Fibroblast of gingiva (primary cell): ENCODE measurements around the gene FIG4.
"Not testable (repeated sequence)": the region's sequence is repeated elsewhere in the genome, so short reads cannot be mapped to it uniquely, and the experiment has no call there.

Source experiments
- DNase-seq: peaks from one replicate; pipeline ENCODE4 v3.0.0-alpha.2; 2011; ENCODE audit warnings: low read depth

Gene FIG4

DNA sequence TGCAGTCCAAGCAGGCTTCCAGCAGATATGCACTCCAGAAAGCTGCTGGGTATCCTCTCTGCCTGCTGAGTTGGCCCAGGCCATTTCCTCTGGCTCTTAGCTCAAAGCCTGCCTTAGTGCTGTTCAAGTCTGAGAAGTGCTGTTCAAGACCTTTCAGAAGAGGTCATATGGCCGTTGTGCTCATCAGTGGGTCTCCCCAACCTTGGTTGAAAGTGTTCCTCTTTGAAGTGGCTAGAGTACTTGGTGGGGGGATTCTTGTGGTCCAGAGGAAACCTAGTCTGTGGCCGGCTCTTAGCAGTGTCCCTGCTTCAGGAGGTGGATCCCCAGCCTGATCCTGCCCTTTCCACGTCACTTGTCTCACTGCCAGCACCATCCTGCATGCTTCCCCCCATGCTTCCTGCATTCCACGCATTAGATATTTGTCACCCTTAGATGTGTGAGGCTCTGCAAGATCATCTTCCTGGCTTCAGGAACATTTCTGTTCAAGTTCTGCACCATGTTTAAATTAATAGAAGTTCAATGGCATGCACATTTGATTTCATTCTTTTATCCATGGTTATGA lies 105.0 kb downstream of the FIG4 start:
- no peak for DNase-seq

DNA sequence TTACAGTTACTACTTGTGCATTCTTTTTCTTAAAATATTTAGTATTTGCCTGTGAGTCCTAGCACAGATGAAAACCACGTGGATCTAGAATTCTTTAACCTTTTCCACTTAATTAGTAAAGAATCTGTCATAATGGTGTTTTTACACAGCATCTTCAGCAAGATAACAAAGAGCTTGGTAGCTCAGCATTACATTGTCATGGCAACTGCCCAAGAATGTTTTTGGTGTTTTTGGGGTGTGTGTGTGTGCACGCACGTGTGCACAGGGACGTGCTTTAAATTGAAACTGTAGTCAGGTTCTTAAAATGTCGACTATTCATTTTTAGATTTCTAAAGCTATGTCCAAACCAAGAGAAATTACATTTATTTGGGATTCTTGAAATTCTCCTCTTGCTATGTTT lies 108.0 kb downstream of the FIG4 start:
- DNase-seq, result no peak

DNA sequence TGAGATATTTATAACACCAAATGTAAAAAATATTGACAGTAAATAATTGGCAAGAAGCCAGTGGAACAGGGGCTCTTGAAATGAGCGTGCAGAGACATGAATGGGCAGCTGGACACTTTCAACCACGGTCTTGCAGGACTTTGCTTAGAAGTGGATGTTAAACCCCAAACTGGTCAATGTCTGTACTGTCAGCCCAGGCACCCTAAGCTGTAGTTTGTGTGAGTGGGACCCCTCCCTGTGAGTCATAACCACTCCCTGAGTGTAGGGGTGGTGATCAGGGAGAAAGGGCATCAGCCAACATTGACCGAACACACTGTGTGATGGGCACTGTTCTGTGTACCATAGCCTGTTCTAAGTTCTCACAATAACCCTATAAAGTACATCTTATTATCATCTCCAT lies 108.6 kb downstream of the FIG4 start:
- no peak for DNase-seq

DNA sequence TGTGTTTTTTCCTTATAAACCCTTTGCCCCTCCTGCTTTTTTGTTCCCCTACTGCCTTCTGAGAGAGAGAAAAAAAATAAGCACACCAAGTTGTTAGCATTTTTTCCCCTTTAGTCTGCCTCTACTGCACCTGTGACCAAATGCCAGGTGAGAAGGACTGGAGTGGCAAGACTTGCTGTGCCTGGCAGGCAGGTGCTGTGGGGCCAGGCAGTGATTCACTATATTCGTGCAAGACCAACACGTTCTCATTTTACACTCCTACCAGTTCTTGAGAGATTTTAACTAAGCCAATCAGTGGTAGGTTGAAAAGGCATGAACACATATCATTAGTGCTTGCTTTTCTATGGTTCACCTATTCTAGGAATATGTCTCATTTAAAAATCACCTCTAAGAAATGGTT lies 109.7 kb downstream of the FIG4 start:
- DNase-seq, result no peak

DNA sequence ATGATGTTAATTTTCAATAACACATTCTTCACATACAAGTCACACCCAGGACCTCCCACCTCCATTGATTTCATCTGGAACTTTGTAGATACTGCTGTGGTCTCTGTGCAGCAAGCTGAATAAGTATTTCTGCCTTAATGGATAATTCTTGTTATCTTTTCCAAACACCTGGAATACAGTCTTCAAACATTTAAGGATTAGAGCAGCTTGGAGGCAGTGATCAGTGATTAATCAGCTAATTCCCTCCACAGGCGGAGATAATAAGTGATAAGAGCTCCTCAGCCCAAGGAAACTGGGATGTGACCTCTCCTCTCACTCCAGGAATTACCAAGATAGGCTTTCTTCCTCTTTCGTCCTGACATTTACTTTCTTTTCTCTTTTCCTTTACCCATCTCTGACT lies 110.7 kb downstream of the FIG4 start:
- no peak for DNase-seq

DNA sequence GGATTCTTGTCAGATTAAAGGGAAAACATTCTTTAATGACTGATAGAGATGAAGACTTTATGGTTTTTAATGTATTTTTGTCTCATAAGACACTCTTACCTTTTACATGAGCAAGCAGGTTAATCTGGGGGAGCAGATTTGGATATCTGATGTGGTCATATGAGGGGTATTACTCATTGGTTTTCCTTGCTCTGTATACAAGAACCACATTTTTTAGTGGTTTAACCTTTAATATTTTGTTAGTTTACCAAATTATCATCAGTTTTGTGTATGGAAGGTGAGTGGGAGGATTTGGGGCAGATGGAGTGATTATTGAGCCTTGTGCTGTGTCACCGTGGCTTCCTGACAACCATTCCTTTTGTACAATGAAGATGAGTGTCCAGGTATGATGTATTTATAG lies 112.9 kb downstream of the FIG4 start:
- no peak for DNase-seq

DNA sequence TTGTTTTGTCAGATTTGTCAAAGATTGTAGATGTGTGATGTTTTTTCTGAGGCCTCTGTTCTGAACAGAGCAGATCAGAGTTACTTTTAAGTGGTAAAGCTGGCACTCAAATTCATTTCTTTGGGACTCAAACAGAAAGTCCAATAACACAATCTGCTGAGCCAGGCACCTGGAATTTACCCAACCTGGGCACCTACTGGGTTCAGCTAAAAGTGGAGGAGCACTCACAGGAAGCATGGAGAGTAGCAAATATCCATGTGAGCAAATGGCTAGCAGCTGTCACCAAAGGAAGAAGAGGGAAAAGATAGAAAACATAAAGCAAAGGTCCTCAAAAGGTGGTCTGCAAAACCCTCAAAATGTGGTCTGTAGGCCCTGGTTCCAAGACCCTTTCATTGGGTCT lies 116.8 kb downstream of the FIG4 start:
- no peak for DNase-seq

DNA sequence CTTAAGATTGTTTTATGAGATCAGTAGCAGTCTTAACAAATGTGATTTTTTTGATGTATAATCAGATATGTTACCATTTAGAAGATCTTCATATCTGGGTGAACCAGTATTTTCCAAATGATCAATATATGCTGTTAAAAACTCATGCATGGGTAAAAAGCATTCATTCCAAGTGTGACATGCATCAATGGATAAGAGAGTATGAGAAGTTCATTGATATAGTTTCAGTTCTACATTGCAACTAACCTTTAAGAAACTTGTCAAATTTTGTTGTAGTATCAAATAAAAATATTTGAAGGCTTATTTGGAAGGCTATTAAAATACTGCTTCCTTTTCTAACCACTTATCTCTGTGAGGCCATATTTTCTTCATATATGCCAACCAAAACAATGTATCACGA lies 117.7 kb downstream of the FIG4 start:
- no peak for DNase-seq

DNA sequence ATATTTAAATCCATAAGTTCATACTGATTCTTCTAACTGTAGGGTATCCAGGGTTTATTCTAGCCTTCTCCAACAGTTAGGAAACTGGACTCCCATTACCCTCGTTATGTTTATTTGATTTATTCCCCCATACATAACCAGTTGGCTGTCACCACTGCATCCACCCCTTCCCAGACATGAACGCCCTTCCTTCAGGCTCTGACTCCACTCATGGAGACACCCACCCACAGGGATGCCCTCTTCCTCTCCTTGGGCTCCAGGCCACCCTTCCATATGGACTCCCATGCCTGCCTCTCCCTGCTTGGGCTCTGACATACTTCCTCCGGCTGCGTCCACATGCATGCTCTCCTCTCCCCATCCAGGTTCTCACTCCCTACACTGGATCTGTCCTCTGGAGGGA lies 124.0 kb downstream of the FIG4 start:
- no peak for DNase-seq

DNA sequence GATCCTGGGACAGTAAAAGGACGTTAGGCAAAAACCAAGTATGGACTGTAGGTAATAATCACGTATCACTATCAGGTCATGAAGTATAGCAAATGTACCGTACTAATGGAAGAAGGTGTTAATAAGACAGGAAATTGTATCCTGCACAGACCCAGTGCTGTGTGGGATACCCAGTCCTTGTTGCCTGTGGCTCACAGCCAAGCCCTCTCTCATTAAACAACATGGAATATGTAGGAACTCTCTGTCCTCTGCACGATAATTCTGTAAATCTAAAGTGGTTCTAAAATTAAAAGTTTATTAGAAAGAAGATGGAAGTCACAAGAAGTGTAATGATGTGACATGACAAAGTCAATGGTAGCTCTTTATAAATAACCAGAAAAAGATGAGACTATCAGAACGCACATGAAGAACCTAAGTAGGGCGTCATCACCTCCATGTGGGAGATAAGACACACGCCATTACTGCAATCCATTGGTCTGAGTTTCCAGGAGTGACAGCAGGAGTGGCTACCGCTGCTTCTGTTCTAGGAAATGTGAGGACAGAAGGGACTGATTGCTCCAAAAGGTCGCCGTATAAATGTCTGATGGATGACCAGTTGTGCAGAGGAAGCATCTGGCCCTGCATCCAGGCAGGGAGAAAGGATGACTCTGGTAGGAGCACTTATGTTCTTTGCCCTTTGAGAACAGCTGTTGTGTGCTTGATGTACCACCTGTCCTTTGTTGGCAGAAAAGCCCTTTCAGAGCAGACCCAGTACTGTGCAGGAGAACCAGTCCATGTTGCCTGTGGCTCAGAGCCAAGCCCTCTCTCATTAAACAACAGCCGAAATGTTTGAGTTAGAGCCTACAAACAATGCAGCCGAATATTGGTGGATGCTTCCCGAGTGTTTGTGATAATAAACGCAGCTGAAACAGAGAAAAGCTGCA lies 125.6 kb downstream of the FIG4 start:
- DNase-seq, result no peak

DNA sequence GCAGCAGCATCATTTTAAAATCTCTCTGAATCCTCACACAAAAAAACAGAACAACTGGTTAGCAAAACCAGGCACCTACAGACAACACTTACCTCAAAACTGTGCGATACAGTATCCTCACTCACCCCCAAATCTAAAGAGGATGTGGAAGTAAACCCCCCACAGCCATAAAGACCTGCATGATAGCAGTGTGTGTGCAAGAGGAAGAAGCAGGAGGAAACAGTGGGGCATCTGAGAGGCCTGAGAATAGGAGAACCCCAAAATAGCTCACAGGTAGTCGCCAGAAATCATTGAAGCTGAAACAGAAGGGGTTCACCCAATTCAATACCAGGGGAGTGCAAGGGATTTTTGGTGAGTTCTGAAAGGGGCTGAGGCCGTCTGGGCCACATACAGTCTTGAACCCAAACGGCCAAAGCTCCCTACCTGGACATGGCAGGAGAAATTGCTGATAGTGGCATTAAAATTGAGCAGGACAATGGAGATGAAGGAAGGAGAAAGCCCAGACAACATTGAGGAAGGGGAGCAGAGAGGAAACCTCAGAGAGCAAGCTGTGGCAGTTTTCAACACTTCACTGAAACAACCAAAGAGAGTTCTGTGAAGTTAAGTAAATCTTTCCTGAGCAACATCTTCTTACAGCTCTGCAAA lies 129.7 kb downstream of the FIG4 start:
- DNase-seq, result no peak

DNA sequence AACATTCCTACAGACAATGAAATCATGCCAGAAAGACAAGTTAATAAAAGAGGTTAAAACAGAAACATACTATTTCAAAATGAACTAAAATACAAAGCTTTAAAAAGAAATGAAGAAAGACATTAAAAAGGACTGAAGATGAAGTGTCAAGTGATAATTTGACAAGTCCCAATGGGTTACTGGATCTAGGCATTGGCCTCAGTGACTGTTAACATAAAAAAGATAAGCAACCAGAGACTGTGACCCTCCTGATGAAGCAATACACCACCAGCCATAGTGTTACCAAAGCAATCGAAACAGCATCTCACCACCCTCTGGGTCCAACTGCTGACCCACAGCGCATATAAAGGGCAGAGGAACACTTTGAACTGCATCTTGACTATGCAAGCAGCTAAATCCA lies 130.3 kb downstream of the FIG4 start:
- no peak for DNase-seq

DNA sequence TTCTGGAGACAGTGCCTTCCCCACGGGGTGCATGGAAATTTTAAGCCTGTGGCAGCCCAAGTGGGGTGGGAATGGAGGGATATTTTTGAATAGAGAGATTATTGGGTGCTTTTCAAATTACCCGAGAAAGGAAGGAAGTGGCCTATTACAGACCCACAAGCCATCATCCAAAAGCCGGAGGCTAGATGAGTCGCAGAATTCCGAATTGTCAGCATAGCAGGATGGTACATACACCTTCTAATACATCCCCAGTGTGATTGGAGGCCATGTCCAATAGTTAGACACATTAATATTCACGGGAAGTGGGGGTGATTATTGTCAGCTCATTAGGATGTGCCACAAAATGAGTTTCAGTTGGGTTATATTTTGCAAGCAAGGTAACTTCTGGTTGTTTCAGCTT lies 133.0 kb downstream of the FIG4 start:
- no peak for DNase-seq

DNA sequence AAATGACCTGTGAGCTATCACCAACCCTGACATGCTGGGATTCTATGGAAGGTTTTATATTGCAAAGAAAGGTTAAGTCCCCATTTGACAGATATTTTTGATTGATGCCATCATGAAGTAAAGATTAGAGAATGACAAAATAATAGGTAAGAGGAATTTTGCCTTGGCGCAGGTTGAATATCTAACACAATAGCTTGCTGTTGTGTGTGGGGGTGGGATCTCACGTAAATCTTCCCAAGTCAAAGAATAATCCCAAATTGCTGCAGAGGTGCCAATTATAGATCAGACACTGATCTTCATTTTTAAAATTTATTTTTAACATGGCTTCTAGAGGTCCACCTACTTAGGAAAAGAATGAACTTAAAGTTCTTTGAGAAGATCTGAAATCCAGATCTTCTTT lies 135.5 kb downstream of the FIG4 start:
- DNase-seq, result no peak

DNA sequence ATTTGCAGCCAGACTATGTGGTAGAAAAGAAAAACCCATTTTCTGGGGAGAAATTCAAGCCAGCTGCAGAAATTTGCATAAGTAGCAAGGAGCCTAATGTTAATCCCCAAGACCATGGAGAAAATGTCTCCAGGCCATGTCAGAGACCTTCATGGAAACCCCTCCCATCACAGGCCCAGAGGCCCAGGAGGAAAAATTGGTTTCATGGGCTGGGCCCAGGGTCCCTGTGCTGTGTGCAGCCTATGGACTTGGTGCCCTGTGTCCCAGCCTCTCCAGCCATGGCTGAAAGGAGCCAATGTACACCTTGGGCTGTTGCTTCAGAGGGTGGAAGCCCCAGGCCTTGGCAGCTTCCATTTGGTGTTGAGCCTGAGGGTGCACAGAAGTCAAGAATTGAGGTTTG lies 140.3 kb downstream of the FIG4 start:
- DNase-seq, result not testable (repeated sequence)

DNA sequence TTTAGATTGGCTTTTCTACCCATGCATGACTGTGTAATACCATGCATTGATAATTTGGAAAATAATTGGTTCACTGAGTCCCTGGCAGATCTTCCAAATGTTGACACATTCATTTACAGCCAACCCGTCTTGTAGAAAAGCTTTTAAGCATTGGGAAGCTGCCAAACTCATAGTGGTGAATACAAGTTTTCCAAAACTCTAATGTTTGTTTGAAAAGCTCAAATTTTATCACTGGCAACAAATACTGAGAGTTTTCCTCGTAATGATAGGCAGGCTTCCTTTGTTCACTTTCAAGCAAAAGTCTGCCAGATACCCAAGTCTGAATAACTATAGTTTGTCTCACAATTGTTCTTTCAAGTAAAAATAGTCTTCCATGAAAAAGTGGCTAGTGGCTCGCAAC lies 143.0 kb downstream of the FIG4 start:
- DNase-seq, result no peak

DNA sequence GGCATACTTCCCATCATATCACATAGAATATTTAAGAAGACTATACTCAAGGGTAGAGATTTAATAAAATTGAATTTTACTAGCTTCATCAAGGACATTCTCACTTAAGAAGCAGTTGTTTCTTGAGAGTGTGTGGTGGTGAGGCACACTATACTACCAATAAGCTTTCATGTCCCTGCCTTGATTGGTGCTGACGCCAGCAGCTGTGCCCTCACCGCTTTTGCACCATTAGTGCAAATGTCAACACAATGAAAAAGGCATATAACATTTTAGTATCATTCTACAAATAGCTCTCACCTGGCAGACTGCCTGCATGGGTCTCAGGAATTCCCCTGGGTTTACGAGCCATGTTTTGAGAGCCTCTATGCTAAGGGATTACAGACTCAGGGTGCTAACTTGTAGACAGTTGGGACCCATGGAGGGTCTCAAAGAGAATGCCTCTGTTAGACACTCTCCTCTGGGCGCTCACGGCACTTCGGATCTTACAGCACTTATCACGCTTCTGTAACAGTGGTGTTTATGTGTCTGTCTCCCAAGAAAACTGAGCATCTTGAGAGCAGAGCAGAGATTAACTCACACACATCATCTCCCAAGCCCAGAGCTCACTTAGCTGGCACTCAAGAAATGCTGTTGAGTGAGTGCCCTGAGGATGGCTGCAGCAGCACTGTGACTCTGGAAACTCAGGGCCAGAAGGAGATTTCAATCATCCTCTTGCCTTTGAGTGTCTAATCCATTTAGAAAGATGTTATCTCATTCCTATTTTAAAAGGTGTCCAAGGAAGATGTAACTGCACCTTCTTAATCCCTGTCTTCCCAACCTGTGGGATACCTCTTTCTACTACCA lies 143.7 kb downstream of the FIG4 start:
- DNase-seq, result no peak

DNA sequence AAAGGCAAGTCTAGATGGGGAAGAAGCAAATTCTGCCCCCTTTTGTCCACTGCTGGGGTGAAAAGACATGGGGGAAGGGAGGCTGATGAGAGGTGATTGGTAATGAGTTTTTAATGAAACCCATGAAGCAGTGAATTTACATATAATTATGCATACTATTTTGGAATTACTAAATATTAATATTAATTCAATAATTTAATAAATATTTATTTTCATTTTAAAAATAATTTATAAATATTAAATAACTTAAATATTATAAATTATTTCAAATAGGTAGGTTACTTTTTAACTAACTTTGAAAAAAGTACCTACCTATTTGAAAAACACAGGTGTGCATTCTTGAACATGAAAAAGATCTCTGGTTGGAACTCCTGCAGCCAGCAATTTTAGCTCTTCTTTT lies 148.9 kb downstream of the FIG4 start:
- DNase-seq, result no peak

DNA sequence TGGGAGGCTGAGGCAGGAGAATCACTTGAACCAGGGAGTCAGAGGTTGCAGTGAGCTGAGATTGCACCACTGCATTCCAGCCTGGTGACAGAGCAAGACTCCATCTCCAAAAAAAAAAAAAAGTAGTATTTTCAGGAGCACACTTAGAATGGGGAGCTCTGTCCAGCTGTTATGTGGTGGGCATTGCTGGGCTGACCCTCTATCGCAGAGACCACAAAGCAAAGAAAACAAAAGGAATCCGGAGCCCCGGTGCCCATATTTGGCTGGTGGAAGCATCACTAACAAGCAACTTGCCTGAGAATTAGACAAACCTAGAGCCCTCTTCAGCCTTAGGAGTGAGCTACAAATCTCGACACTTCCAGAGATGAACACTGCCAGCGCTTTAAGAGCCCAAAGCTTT lies 149.7 kb downstream of the FIG4 start:
- no peak for DNase-seq

DNA sequence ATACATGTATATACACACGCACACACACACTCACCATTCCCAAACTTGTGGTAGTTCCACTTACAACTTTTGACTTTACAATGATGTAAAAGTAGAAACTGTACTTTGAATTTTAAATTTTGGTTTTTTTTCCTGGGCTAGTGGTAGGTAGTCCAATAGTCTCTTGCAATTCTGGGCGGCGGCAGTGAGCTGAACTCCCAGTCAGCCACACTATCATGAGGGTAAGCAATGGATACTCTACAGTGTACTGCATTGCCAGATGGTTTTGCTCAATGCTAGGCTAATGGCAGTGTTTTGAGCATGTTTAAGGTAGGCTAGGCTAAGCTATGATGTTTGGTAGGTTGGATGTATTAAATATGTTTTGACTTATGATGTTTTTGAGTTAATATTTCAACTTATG lies 150.8 kb downstream of the FIG4 start:
- DNase-seq, result no peak

DNA sequence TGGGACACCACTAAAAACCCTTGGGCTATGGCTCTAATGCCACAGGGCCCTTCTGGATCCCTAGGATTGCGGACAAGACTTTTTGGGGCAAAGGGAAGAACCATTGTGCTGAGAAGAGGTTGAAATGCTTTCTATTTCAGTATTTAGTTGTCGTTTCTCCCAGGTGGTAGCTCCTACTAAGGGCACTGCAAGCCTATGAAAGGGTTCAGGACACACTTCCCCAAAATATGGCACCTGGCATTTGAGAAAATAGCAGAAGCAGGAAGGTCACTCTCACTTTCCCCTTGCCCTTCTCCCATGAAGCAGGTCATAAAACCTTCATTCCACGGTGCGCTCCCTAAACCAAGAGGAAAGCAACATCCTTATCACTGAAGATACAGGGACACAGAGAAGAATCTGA lies 161.6 kb downstream of the FIG4 start:
- DNase-seq, result no peak

DNA sequence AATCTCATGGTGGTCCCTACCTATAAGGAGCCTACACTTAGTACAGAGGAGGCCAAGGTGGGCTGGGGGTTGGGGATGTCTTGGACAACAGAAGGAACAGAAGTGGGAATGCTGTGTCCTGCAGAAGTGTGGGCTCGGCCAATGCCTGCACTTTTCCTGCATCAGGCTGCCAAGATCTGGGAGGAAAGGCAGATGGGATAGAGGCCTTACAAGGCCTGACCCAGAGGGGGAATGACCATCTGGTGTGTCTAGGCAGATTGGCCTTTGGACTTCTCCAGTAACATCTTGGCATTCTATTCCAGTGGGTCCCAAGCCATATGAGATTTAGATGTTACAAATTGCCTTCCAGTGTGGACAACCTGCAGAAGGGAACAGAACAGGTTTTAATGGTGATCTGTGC lies 162.3 kb downstream of the FIG4 start:
- no peak for DNase-seq

DNA sequence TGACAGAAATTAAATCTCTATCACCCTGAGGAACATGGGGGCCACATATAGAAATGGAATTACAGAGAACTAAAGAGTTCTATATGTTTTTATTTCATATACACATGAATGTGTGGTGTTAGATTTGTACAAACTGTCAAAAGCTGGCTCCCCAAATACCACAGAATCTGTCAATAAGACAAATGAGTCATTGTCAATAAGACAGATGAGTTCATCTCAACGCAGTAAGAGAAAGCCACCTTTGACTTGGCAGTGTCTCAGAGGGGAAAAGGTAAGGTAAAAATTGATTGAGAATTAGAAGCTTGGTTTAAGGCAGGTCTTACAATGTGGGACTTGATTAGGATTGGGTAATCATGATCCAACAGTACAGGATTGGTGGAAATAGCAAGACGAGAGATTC lies 162.9 kb downstream of the FIG4 start:
- no peak for DNase-seq
